ENCODE measurements around the gene EPHA2.

Gene EPHA2

GRCh38 chr1:16149146-16149545, 6.7 kb downstream of the EPHA2 start:
- no peak for TF ChIP-seq CTCF (conservative IDR thresholded peaks at IDR 0.05; ENCODE audit: control insufficient read depth, insufficient read depth, low read depth, low read length)
- DNase-seq (ENCODE audit: low read depth), result no peak
- no peak overlapping the region for H3K4me3 ChIP-seq (ENCODE audit: control insufficient read depth, low read depth, low read length)

DNA sequence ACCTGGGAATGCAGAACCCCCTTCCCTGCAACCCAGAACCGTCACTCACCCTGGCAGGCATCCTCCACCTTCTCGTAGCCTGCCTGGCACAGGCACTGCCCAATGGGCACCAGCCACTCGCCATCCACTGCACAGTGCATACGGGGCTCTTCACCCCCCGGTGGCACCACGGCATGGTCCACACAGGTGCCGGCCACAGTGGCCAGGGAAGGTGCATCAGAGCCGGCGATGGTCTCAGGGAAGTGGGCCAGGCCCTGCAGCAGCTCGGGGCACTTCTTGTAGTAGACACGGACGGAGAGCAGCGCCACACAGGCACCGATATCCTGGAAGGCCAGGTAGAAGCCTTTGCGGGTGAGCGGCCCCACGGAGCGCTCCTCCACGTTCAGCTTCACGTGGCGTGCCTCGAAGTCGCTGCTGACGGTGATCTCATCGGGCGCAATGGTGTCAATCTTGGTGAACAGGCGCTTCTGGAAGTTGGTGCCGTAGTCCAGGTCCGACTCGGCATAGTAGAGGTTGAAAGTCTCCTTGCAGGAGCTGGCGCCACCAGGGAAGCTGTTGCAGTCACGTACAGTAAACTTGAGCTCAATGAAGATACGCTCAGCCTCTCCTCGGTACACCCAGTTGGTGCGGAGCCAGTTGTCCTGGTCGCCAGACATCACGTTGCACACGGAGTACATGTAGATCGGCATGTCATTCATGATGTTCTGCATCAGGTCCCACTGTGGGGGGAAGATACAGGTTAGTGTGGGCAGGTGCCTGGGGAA, 7.4 kb downstream of the EPHA2 start:
- DNase-seq (ENCODE audit: low read depth), result no peak
- no peak for TF ChIP-seq CTCF (conservative IDR thresholded peaks at IDR 0.05; ENCODE audit: control insufficient read depth, insufficient read depth, low read depth, low read length)
- H3K4me3 ChIP-seq (ENCODE audit: control insufficient read depth, low read depth, low read length), result no peak overlapping the region

DNA sequence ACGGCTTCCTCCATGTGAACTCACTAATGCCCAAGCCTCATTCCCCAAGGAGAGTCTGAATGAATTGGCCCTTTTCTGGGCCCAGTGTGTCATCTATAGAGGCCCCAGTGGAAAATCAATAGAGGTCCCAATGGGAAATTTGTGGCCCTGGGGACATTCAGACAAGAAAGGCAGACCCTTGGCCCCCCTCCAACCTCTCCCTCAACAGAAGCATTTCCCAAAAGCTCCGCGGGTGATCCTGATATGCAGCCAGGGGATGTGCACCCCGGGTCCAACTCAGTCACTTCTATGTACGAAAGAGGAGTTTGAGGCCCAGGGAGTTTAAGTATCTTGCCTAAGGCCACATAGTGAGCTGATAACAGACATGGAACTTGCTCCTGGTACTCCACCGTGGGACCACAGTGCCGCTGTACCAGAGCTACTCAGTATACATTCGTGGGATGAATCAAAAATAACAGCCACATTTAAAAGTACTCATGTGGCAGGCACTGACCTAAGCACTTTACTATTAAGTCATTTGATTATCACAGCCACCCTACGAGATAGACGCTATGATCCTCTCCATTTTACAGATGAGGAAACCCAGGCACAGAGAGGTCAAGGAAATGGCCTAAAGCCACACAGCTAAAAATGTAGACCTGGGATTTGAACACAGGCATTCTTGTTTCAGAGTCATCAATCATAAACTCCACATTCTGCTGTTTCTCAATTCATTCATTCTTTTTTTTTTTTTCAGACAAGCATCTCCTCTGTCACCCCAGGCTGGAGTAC, 8.5 kb downstream of the EPHA2 start:
- TF ChIP-seq CTCF (conservative IDR thresholded peaks at IDR 0.05; ENCODE audit: control insufficient read depth, insufficient read depth, low read depth, low read length), result no peak
- no peak overlapping the region for H3K4me3 ChIP-seq (ENCODE audit: control insufficient read depth, low read depth, low read length)
- no peak for DNase-seq (ENCODE audit: low read depth)

DNA sequence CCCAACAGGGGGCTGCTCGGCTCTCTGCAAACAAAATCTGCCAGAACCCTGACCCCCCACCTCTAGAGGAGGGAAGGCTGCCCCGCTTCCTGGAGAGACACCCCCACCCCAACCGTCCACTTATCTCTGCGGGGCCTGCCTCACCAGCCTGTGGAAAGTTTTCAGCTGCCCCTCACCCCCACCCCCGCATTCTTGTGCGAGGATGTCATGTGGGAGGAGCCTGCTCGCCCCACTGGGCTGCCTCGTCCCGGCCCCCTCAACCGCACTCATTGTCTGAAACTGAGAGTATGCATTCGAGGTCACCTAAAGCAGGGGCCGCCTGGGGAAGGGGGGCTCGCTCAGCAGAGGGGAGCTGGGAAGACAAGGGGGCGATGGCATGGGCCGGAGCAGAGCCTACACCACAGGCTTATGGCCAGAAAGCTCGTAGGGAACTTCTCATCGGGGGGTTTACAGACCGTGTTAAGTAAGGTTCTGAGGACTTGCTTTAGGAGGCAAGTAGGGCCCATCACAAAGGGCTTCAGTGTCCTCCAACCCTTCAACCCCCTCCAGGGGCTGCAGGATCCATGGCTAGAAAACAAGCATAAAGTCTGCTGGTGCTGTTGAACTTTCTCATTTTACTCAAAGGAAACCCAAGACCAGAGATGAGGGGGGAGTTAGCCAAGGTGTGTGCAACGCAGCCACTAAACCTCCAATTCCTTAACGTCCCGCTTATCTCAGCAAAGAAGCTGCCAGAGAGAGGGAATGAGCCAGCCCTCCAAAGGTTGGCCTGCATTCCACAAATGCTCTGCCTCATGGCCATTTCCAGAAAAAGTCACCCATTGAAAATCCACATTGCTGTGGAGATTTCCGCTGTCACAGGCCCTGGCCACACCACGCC, 9.4 kb downstream of the EPHA2 start:
- DNase-seq (ENCODE audit: low read depth), result peak; percentile 77
- peak overlapping the region; percentile 43 for H3K4me3 ChIP-seq (ENCODE audit: control insufficient read depth, low read depth, low read length)

DNA sequence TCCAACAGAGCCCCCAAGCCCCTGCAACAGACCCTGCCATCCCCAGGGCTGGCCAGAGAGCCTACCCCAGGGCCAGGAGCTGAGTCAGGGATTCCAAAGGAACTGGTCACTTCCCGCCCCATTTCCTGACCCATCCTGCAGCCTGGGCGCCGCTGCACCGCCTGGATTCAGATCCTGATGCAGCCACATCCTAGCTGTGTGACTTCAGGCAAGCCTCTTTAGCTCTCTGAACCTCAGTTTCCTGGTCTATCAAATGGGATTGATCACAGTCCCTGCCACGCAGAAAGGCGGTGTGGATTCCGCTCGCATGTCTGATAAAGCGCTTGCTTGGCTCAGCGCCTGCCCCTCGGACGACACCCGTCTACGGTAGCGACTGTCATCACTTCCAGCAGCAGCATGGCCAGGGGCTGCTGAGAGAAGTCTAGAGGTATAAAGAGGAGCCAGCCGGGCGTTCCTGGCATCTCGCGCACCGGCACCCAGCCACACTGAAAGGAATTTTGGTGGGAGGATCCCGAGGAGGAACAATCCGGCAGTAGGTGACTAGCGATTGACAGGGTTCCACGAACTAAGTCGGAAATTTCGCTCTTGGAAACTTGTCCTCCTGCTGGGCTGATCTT, 10.1 kb downstream of the EPHA2 start:
- DNase-seq (ENCODE audit: low read depth), result peak; percentile 89
- peak overlapping the region; percentile 43 for H3K4me3 ChIP-seq (ENCODE audit: control insufficient read depth, low read depth, low read length)
- TF ChIP-seq CTCF (conservative IDR thresholded peaks at IDR 0.05; ENCODE audit: control insufficient read depth, insufficient read depth, low read depth, low read length), result no peak

More for the DNA sequence above, 9.4 kb downstream of the EPHA2 start:
- TF ChIP-seq CTCF (conservative IDR thresholded peaks at IDR 0.05; ENCODE audit: control insufficient read depth, insufficient read depth, low read depth, low read length), result no peak

Measured in fibroblast of mammary gland (primary cell).